Testis (tissue), 5 donors: Measurements from ENCODE around the gene GARIN1A. TPM values are rescaled to one million over a fixed set of nuclear protein-coding genes. Genes with fewer than 3 reads are reported as not detected.
"Not testable (repeated sequence)": the region's sequence is repeated elsewhere in the genome, so short reads cannot be mapped to it uniquely, and the experiment has no call there.

Source experiments
- DNase-seq: peaks from one replicate; pipeline ENCODE4 v3.0.0-alpha.2; 2019
- H3K27ac ChIP-seq, 2 donors: fragments of 200-600 bp; sonication (generic); one replicate each; pipeline ENCODE4 v1.5.1; 2019
- H3K27me3 ChIP-seq: fragments of 200-600 bp; sonication (generic); one replicate; pipeline ENCODE4 v1.5.1; 2019
- H3K36me3 ChIP-seq: fragments of 200-600 bp; sonication (generic); one replicate; pipeline ENCODE4 v1.5.1; 2017; ENCODE audit warnings: low read depth; ENCODE audit errors: missing control alignments
- H3K4me1 ChIP-seq: fragments of 200-600 bp; sonication (generic); one replicate; pipeline ENCODE4 v1.5.1; 2019
- H3K4me3 ChIP-seq, 2 donors: fragments of 200-600 bp; sonication (generic); one replicate each; pipeline ENCODE4 v1.5.1; 2017 to 2019
- H3K9me3 ChIP-seq: fragments of 200-600 bp; sonication (generic); one replicate; pipeline ENCODE4 v1.5.1; 2017
- CTCF ChIP-seq, 3 experiments: fragments of 450-650 bp in 2 of 3; fragments of 200-600 bp in 1 of 3; sonication (generic) in 1 of 3; IDR thresholded peaks; one replicate each; pipeline ENCODE4 v1.5.1; 2016 to 2019; ENCODE audit warnings: antibody characterized with exemption in 3 of 3, mild to moderate bottlenecking in 2 of 3, moderate library complexity in 1 of 3
- POLR2A ChIP-seq: fragments of 450-650 bp; IDR thresholded peaks from one replicate; pipeline ENCODE4 v1.6.1; 2017; ENCODE audit warnings: antibody characterized with exemption, mild to moderate bottlenecking, moderate library complexity
- WGBS, 2 donors: methylation state at CpG; one replicate each; pipeline ENCODE4 v1.1.5; 2018; 5-methylcytosine and 5-hydroxymethylcytosine counted together
- intact Hi-C: fragments of 100-400 bp; cut with DNase I; formaldehyde crosslinking; loops from one replicate; pipeline ENCODE4 v1.15.1; 2023; ENCODE audit warnings: low total_unique reads
- long read RNA-seq, 2 donors: transcript quantifications; one replicate each; lab custom pipeline, GENCODE V29; 2026
- polyA plus RNA-seq: library from polyadenylated mRNA; stranded (reverse); fragments of 350-450 nt; fragmentation: Illumina TruSeq; extraction: RNeasy Lipid Tissue Mini Kit (QIAGEN cat#74804); gene quantifications from one replicate; pipeline ENCODE4 v1.2.3, GENCODE V29; 2014; ENCODE audit warnings: low read depth, low replicate concordance; ENCODE audit not compliant: insufficient read depth
- total RNA-seq, 2 donors: library from RNA; depleted of rRNA; stranded (reverse); fragments of >200 nt; gene quantifications; one replicate each; pipeline ENCODE4 v1.2.3, GENCODE V29; 2016

The GARIN1A gene
- total RNA-seq (10 to 100 TPM; 12.0 to 46.8 TPM), polyA plus RNA-seq (46.0 TPM)
- long read RNA-seq, donor 1, result 0 reads
- long read RNA-seq, donor 2, result 0 reads

DNA sequence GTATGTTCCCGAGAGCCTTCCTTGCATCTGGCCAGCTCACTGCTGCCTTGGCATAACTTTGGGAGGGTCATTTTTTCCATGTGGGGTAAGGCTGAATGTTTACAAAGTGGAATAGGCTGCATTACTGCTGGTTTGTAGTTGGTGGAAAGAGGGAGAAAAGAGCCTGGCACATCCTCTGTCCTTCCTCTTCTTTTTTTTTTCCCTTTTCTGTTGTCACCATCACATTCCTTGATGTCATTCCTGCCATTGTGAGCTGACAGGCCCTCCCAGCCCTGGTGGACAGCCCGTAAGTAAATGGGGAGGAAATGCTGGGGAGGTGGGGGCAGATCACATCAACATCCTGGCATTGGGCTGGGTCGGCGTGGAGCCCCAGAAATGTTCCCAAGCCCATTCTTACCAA lies at the start of gene GARIN1A:
Gene GARIN1A (plus strand): TSS at position 301 of the 400 bp plus-strand sequence. CDS start 106 bp downstream, outside the sequence.
- H3K27me3 ChIP-seq, result no peaks in the 10 kb centered on the region
- no peaks in the 10 kb centered on the region for H3K36me3 ChIP-seq
- no peaks in the 10 kb centered on the region for H3K9me3 ChIP-seq
- 84 to 91% methylated on average over 4 of the region's 4 CpGs for WGBS, 2 donors
- H3K4me1 ChIP-seq, result no peaks in the 10 kb centered on the region
- no peak within 1 kb of the TSS for H3K27ac ChIP-seq
- TF ChIP-seq CTCF (IDR thresholded peaks at IDR 0.05) (no peak), POLR2A (no peak)
- DNase-seq, result no peak
- H3K4me3 ChIP-seq, result no peak within 1 kb of the TSS
- intact Hi-C loops, result no loop called here

- H3K36me3 ChIP-seq, intact Hi-C loops, H3K9me3 ChIP-seq, H3K4me3 ChIP-seq, DNase-seq, H3K27me3 ChIP-seq, H3K4me1 ChIP-seq, H3K27ac ChIP-seq: not testable (repeated sequence)
- WGBS, 2 donors, result 88 to 98% methylated on average over 2 of the region's 2 CpGs
Measured at GRCh38 chr7:128627124-128627523, 45.0 kb upstream of the GARIN1A start.

- H3K9me3 ChIP-seq, intact Hi-C loops, H3K36me3 ChIP-seq, H3K27me3 ChIP-seq, H3K4me1 ChIP-seq, H3K4me3 ChIP-seq, H3K27ac ChIP-seq, DNase-seq: not testable (repeated sequence)
- 83% methylated on average over 3 of the region's 3 CpGs for WGBS, 2 donors
Measured at GRCh38 chr7:128633915-128634314, 38.2 kb upstream of the GARIN1A start.

- intact Hi-C loops, H3K4me3 ChIP-seq, H3K9me3 ChIP-seq, H3K36me3 ChIP-seq, H3K4me1 ChIP-seq, DNase-seq, H3K27ac ChIP-seq, H3K27me3 ChIP-seq: not testable (repeated sequence)
- 94 to 97% methylated on average over 5 of the region's 5 CpGs for WGBS, 2 donors
Measured at GRCh38 chr7:128645206-128645605, 26.9 kb upstream of the GARIN1A start.

- H3K27me3 ChIP-seq, DNase-seq, H3K27ac ChIP-seq, H3K36me3 ChIP-seq, intact Hi-C loops, H3K4me3 ChIP-seq, H3K4me1 ChIP-seq, H3K9me3 ChIP-seq: not testable (repeated sequence)
- 86 to 90% methylated on average over 4 of the region's 4 CpGs for WGBS, 2 donors
Measured at GRCh38 chr7:128645844-128646243, 26.2 kb upstream of the GARIN1A start.

DNA sequence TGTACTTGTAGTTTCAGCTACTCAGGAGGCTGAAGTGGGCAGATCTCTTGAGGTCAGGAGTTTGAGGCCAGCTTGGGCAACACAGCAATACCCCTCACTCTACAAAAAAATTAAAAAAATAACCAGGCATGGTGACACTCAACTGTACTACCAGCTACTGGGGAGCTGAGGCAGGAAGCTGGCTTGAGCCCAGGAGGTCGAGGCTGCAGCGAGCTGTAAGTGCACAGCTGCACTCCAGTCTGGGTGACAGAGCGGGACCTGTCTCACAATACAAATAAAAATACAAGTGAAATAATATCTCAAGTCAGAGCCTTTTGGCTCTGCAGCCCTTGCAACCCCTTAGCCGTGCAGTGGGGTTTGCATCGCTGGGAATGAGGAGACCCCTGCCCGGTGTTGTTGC lies 25.2 kb upstream of the GARIN1A start:
- intact Hi-C loops, H3K4me1 ChIP-seq, H3K4me3 ChIP-seq, DNase-seq, H3K36me3 ChIP-seq, H3K27ac ChIP-seq, H3K27me3 ChIP-seq, H3K9me3 ChIP-seq: not testable (repeated sequence)
- 87 to 97% methylated on average over 3 to 6 of the region's 6 CpGs for WGBS, 2 donors

DNA sequence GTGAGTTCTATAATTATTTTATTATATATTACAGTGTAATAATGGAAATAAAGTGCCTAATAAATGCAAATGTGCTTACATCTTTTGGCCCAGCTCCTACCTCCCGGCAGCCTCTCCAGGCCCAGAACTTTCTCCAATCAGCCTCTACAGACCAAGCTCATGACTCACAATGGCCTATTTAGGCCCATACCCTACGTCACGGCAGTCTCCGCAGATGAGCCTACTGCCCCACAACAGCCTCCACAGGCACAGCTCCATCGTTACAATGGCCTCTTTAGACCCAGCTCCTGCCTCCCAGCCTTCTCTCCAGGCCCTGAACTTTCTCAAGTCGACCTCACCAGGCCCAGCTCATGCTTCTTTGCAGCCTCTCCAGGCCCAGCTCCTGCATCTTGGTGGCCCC lies 21.0 kb upstream of the GARIN1A start:
- not testable (repeated sequence) for H3K36me3 ChIP-seq

GRCh38 chr7:128652606-128653005 lies 19.5 kb upstream of the GARIN1A start:
- not testable (repeated sequence) for H3K4me1 ChIP-seq, DNase-seq
- WGBS, 2 donors, result 93 to 97% methylated on average over 19 to 24 of the region's 24 CpGs

More for the DNA sequence above, 21.0 kb upstream of the GARIN1A start:
- H3K4me1 ChIP-seq, H3K27ac ChIP-seq, H3K9me3 ChIP-seq, H3K27me3 ChIP-seq, H3K4me3 ChIP-seq, intact Hi-C loops, DNase-seq: not testable (repeated sequence)
- 92 to 98% methylated on average over 4 to 5 of the region's 6 CpGs for WGBS, 2 donors

DNA sequence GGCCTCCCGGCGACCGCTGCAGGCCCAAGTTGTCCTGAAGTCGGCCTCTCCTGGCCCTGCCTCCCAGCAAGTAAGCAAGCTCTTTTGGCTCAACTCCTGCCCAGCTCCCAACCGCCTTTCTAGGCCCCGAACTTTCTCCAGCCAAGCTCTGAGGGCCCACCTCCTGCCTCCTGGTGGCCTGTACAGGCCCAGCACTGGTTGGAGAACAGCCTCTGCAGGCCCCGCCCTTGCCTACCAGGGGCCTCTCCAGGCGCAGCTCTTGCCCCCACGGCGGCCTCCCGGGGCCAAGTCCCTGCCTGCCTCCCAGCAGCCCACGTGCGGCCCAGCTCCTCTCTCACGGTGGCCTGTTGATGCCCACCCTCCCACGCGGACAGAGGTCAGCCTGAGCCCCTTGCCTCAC lies 18.9 kb upstream of the GARIN1A start:
- H3K4me1 ChIP-seq, DNase-seq, H3K4me3 ChIP-seq, intact Hi-C loops, H3K27me3 ChIP-seq, H3K36me3 ChIP-seq, H3K9me3 ChIP-seq: not testable (repeated sequence)
- WGBS, 2 donors, result 24 to 59% methylated on average over 4 to 16 of the region's 16 CpGs
- H3K27ac ChIP-seq, result peak overlapping the region; percentile 60 to 72

More at GRCh38 chr7:128652606-128653005, 19.5 kb upstream of the GARIN1A start:
- H3K4me3 ChIP-seq, H3K9me3 ChIP-seq, H3K27ac ChIP-seq, H3K36me3 ChIP-seq, H3K27me3 ChIP-seq, intact Hi-C loops: not testable (repeated sequence)

- H3K36me3 ChIP-seq, intact Hi-C loops, H3K27me3 ChIP-seq, H3K9me3 ChIP-seq, H3K4me3 ChIP-seq, H3K4me1 ChIP-seq, DNase-seq: not testable (repeated sequence)
- peak overlapping the region in 1 of 2 donors; percentile 31 for H3K27ac ChIP-seq
- 53% methylated on average over 15 of the region's 19 CpGs; no CpG with 5 or more reads in 1 of the 2 donors for WGBS, 2 donors
Measured at GRCh38 chr7:128654080-128654479, 18.0 kb upstream of the GARIN1A start.

GRCh38 chr7:128654501-128654900 lies 17.6 kb upstream of the GARIN1A start:
- H3K9me3 ChIP-seq, H3K36me3 ChIP-seq, intact Hi-C loops, H3K4me1 ChIP-seq, H3K4me3 ChIP-seq, H3K27me3 ChIP-seq: not testable (repeated sequence)
- peak overlapping the region in 1 of 2 donors; percentile 31 for H3K27ac ChIP-seq
- WGBS, 2 donors, result 36 to 63% methylated on average over 14 to 18 of the region's 18 CpGs
- peak; percentile 89 for DNase-seq

GRCh38 chr7:128658428-128658827 lies 13.7 kb upstream of the GARIN1A start:
- intact Hi-C loops, DNase-seq, H3K36me3 ChIP-seq, H3K9me3 ChIP-seq, H3K27ac ChIP-seq, H3K4me3 ChIP-seq, H3K4me1 ChIP-seq, H3K27me3 ChIP-seq: not testable (repeated sequence)
- WGBS, 2 donors, result 83 to 88% methylated on average over 3 to 4 of the region's 5 CpGs
